ENCODE results near the gene TRIM6.
"Not testable (repeated sequence)": the region's sequence is repeated elsewhere in the genome, so short reads cannot be mapped to it uniquely, and the experiment has no call there.

Gene TRIM6

DNA sequence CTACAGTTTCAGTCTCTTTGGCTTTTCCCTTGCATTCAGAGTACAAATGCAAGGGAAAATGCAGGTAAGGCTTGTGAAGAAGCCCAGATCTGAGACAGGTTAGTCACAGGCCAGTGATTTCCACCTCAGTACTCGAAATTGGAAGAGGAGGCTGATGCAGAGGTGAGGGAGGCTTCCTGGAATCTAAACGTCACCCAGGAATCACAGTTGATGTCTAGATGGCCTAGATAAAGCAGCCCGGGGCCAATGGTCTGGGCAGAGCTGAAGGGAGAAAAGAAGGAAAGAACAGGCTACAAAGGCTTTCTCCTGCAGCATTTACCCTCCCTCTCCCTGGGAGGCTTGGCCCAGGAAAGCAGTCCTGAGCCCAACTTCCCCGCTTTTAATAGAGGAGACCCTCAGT lies 8.5 kb downstream of the TRIM6 start:
- DNase-seq, result no peak

DNA sequence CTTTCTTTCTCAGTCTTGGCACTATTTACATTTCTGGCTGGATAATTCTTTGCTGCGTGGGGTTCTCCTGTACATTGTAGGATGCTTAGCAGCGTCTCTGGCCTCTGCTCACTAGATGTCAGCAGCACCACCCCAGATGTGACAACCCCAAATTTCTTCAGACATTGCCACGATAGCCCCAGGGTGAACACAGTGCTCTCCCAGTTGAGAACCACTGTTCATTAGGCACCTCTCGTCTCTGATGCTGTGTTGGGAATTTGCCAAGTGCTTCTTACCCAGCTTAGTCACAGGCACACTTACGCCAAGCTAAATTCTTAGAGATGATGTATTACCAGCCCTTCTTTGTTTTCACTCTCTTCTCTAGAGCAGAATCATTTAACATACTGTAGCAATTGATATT lies 9.4 kb downstream of the TRIM6 start:
- DNase-seq, result no peak

DNA sequence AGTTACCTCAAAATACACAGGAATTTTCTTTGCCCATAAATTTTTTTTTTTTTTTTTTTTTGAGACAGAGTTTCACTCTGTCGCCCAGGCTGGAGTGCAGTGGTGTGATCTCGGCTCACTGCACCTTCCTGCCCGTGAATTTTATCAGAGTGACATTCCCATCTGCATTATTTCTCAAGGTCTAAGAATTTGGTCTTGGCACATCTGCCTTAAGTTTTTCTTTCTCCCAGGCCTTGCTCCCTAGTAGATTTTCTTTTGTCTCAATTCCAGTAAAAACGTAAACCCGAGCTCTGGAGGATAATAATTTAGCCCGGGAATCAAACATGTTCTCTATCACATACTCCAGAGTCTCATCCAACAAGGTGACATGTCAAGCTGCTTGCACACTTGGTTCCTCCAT lies 12.4 kb downstream of the TRIM6 start:
- no peak for DNase-seq

DNA sequence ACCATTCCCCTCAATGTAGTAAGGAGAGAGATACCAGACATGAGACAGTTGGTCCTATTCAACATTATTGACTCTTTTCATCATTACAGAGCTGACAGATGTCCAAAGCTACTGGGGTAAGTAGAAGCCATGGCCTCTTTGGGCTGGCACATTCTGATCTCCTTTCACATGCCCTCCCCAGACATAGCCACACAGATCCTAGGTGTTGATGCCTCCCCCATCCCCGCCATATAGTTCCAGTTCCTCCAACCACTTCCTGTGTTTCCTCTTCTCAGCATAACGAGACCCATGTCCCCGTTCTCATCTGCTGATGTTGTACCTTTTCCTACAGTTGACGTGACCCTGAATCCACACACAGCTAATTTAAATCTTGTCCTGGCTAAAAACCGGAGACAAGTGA lies 14.0 kb downstream of the TRIM6 start:
- DNase-seq, result no peak

DNA sequence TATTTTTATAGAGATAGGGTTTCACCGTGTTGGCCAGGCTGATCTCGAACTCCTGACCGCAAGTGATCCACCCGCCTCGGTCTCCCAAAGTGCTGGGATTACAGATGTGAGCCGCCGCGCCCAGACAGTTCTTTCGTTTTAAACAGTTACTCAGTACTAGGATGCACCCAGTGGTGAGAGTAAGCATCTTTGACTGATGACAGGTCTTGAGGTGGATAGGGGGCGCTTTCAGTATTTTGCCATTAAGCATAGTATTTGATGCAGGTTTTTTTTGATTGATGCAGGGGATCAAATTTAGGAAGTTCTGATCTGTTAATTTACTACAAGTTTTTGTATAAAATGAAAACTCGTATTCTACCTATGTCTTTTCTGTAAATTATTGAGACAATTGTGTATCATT lies 15.2 kb downstream of the TRIM6 start:
- DNase-seq, result no peak

DNA sequence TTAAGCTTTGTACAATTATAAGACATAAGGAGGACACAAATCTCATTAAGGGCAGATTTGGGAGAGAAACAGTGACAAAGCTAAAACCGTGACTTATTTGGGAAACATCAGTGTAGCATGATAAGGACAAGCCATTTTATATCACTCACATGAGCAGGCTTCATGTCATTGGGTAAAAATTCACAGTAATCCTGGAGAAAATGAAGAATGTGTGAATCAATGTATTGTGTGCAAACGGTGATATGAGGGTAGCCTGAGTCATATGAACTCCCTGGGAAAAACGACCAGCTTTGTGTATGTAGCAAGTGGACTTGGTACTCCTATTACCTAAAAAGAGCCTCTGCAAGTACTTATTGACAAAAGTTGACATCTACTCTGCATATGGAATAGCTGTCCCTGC lies 22.4 kb downstream of the TRIM6 start:
- DNase-seq, result no peak

DNA sequence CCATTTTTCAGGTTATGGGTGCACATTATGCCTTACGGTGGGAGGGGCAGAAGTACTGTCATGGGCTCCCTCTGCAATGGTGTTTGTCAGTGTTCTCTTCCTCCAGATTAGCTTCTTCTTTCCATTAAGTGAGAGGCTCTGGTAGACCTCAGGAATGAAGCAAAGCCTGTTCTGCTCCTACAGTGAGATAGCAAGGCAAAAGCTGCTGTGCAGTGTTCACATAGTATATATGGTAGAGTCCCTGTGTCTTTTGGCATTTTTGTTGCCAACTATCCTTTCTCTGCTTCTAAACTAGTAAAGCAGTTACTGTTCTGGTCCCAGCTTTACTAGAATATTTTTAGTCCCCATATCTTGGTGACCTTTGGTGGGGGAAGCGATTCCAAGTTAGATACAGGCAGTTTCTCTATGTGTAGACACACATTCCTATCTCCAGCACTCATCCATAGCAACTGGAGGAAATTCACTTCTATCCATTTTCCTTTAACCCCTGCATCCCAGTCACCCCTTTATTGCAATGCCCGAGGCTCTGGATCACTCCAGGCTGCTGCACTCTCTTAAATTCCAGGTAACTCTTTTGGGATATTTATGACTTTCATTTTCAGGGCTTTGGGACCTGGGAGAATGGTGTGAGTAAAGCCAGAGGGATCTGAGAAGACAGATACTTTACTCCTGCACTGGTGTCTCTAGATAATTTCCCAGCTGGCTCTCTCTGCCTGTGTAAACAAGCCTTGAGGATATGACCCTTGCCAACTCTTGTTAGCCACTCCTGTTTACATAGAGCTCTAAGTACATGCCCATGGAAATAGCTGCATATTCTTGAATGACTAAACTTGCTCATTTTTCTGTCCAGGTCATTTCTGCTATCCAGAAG lies 24.4 kb downstream of the TRIM6 start:
- DNase-seq, result no peak

DNA sequence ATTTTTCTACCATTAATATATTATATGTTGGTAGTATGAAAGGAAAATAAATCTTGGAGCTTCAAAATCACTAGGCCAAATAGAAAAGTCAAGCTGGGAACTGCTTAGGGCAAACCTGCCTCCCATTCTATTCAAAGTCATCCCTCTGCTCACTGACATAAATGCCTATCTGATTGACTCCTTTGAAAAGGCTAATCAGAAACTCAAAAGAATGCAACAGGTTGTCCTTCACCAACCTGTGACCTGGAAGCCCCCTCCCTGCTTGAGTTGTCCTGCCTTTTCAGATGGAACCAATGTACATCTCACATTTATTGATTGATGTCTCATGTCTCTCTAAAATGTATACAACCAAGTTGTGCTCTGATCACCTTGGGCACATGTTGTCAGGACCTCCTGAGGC lies 25.1 kb downstream of the TRIM6 start:
- no peak for DNase-seq

DNA sequence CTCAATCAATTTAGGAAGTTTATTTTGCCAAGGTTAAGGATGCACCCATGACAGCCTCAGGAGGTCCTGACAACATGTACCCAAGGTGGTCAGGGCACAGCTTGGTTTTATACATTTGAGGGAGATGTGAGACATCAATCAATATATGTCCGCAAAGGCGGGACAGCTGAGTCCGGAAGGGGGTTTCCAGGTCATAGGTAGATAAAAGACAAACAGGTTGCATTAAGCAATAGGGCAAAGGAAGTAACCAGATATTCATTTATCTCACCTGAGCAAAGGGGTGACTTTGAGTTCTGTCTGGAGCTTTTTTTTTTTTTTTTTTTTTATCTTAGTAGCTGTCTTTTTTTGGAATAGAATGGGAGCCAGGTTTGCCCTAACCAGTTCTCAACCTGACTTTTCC lies 26.4 kb downstream of the TRIM6 start:
- DNase-seq, result no peak

DNA sequence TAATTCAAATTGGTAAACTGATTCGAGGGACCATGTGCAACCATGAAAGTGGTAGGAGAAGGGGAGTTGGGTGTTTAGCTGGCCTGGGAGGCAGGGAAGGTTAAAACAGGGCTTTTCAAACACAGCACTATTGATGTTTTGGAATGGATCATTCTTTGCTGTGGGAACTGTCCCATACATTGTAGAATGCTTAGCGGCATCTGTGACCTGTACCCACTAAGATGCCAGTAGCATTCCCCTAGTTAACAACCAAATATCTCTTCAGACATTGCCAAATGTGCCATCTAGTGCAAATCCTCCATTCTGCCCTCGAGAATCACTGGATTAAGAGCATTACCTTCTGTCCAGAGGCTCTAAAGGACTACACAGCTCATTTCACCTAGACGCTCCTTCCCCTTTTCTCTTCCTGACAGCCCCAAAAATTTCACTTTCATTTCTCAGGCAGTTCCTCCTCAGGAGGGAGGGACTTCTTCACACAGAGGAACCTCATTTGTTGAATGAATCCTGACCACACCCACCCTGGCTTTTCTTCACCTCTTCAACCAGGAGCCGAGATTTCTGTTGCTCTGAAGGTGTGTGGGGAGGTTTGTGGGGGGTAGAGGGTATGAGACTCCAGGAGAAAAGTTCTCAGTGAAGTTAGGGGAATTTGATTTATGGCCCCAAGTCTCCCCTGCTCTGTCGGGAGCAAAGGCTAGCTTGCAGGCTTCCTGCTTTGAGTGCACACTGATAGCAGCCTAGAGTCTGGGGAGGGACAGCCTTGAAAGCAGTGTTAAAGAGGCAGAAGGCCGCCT lies 28.2 kb downstream of the TRIM6 start, which contains the start of gene TRIM34:
Gene TRIM34, plus strand, starts transcription at position 513 of the 791 bp plus-strand sequence. CDS start 7,331 bp downstream, outside the sequence.
- no peak for DNase-seq

DNA sequence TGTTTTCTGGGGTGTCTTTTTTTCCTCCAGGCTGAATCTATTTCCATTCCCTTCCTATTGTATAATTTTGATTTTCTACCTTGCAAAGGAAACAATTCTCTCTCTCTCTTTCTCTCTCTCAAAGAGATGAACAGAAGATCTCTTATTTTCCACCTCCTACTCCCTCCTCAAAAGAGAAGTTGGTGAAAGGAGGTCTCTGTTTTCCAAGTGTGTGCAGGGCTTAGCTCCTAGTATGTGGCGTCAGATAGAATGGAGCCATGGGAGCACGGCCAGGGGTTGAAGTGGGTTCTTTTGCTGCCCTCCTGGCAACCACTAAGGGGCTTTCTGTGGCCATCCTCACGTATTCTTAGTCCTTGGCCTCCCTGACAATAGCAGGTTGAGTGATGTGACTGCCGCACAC lies 28.8 kb downstream of the TRIM6 start:
- no peak for DNase-seq

DNA sequence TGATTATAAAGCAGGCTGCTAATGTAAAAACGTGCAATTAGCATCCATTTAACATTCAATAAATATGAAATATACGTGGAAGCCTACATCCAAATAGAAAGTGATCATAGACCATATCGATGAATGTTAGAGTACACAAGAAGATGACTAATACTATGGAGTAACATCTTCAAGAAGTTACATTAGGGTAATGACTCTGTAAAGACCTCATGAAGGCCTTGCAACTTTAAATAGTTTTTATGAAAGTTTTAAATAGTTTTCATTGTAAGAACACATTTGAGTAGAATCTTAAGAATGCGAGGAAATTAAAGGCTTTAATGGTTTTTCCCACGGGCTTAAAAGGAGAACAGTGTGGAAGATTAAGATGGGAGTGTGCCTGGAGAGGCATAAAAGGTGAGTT lies 29.8 kb downstream of the TRIM6 start:
- no peak for DNase-seq

DNA sequence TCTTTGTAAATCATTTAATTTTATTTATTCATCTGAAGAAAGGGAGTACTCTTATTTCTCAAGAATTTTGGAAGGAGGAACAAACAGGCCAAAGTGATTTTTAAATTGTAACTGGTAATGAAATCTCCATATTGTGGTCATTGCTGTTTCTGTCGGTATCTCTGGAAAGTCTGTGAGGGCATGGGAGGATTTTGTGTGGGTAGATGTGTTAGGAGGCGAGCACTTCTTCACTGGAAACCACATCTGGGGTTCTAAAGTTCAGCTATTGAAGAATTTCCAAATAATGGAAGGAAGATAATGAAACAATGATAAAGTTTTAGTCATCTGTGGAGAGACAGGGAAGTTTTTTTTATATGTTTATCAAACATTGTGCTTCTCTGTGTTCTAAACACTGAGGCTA lies 35.0 kb downstream of the TRIM6 start:
- no peak for DNase-seq

DNA sequence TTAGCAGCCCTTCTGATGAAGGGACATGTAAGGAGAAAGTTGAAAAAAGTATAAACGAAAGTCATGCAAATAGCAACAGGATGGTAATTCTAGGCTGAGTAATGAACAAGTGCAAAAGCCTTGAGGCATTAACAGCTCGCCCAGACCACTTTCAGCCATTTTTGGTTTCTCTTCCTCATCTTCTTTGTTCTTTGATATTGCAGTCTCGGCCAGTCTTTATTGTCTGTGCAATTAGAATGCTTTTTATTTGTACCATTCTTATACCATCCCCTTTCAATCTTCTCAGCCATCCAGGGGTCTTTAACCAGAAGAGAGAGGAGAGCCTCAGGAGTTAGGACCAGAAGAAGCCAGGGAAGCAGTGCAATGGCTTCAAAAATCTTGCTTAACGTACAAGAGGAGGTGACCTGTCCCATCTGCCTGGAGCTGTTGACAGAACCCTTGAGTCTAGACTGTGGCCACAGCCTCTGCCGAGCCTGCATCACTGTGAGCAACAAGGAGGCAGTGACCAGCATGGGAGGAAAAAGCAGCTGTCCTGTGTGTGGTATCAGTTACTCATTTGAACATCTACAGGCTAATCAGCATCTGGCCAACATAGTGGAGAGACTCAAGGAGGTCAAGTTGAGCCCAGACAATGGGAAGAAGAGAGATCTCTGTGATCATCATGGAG lies 35.7 kb downstream of the TRIM6 start:
- DNase-seq, result no peak

DNA sequence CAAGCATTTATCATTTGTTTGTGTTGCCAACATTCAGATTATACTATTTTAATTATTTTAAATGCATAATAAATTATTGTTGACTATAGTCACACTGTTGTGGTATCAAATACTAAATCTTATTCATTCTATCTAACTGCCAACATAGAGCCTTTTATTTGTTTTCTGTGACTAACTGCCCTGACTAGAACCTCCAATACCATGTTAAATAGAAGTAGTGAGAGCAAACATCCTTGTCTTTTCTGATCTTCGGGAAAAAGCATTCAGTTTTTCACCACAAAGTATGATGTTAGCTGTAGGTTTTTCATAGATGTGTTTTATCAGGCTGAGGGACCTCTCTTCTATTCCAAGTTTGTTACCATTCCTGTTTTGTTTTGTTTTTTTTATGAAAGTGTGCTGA lies 43.5 kb downstream of the TRIM6 start:
- no peak for DNase-seq

DNA sequence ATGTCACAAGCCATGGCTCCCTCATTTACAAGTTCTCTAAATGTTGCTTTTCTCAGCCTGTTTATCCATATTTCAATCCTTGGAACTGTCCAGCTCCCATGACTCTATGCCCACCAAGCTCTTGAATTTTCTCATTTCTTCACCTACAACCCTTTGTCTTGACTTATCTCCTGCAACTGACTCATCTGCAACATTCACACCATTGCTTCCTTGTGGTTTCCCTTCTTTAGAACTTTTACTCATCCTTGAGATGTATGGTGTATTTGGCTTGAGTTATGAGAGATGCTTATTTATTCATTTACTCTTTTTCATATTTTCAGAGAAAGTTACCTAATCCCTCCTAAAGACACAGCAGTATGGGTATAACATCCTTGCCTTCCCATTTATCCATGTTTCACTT lies 47.1 kb downstream of the TRIM6 start:
- DNase-seq, result no peak

DNA sequence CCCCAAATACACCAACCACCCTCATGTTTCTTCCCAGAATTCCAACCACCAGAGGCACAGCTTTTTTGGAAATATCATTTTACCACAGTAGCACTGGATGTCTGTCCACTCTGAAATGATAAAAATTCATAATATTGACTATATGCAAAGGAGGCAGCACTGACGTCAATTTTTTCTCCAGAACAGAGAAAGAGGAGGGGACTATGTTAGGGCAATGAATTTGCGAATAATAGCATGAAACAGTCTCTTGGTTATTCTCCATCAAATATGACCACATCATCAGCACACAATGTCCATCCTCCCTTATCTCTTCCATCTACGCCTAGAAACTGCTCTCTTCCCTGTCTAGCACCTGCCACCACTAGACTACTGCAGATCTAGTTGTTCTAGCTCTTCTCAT lies 49.7 kb downstream of the TRIM6 start:
- no peak for DNase-seq

DNA sequence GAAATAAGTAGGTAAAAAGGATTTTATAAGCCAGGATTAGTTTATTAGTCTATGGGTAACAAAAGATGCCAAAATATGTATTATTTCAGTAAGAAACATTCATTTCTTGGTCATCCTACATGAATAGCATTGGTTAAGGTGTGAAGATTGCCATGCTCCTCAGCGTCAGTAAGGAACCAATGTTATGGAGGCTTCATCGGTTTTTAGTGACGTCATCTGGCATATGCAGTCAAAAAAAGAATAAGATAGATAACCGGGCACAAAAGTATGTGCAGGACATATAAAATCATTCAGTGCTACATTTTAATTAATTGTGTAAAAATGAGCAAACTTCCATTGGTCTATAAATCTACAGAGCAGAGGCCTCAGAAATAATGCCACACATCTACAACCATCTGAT lies 59.0 kb downstream of the TRIM6 start:
- DNase-seq, result no peak

DNA sequence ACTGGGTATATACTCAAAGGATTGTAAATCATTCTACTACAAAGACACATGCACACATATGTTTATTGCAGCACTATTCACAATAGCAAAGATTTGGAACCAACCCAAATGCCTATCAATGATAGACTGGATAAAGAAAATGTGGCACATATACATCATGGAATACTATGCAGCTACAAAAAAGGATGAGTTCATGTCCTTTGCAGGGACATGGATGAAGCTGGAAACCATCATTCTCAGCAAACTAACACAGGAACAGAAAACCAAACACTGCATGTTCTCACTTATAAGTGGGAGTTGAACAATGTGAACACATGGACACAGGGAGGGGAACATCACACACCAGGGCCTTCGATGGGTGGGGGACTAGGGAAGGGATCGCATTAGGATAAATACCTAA lies 60.5 kb downstream of the TRIM6 start:
- not testable (repeated sequence) for DNase-seq

DNA sequence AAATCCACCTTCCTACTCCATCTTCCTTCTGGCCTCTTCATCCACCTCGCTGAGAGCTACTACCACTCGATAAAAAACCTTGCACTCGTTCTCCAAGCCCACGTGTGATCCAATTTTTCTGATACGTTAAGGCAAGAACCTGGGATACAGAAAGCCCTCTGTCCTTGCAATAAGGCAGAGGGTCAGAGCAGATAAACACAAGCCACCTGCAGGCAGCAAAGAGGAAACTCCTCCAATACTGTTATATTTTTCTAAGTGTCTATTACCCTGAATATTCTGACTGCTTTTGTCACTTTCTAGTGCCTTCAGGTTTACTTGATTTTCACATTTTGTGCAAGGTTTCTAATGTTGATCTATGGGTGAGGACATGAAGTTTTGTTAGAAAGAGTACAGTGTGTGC lies 61.9 kb downstream of the TRIM6 start:
- no peak for DNase-seq

Data from NCI-H2029 treated with DMSO at 0.1 percent for 48 hours (cell line).